ENCODE results near the gene TMEM223.

DNA sequence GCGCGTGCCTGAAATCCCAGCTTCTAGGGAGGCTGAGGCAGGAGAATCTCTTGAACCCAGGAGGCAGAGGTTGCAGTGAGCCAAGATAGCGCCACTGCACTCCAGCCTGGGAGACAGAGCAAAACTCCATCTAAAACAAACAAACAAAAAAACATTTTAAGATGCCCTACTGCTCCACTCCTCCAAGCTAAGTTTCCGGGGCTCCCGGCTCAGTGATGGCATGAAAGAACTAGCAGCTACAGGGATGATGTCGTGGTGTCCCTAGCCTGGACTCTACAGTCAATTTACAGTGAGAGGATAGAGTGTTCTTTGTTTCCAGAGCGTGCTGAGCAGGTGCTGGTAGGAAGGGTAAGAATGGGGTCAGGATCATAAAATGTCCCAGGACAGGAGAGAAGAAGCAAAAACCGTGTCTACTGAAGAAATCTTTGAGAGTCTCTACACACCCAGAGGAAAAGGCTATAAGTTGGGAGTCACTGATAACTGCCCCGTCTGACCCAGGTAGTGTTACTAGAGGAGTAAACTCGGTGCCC, 36.7 kb downstream of the TMEM223 start:
- TF ChIP-seq POLR2A (IDR thresholded peaks at IDR 0.05) = no peak
- TF ChIP-seq, protein P1, sequence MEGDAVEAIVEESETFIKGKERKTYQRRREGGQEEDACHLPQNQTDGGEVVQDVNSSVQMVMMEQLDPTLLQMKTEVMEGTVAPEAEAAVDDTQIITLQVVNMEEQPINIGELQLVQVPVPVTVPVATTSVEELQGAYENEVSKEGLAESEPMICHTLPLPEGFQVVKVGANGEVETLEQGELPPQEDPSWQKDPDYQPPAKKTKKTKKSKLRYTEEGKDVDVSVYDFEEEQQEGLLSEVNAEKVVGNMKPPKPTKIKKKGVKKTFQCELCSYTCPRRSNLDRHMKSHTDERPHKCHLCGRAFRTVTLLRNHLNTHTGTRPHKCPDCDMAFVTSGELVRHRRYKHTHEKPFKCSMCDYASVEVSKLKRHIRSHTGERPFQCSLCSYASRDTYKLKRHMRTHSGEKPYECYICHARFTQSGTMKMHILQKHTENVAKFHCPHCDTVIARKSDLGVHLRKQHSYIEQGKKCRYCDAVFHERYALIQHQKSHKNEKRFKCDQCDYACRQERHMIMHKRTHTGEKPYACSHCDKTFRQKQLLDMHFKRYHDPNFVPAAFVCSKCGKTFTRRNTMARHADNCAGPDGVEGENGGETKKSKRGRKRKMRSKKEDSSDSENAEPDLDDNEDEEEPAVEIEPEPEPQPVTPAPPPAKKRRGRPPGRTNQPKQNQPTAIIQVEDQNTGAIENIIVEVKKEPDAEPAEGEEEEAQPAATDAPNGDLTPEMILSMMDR (IDR thresholded peaks at IDR 0.05) = no peak
- no peak for TF ChIP-seq EP300 (IDR thresholded peaks at IDR 0.05)
